GM13976 (cell line): ENCODE data around the gene NELL1.

ENCODE experiments used
- DNase-seq: peaks from one replicate; pipeline ENCODE4 v3.0.0; 2012; ENCODE audit warnings: low spot score
- in situ Hi-C: fragments of 300-500 bp; cut with MboI; formaldehyde crosslinking; loops from one replicate; pipeline ENCODE4 v1.12.0; 2022; ENCODE audit warnings: low sequenced_read_pairs, mixed read lengths, inconsistent platforms; ENCODE audit not compliant: unreplicated experiment
- TF ChIP-seq, protein P1 (sequence below): IDR thresholded peaks from 2 replicates; pipeline ENCODE4 v1.5.1; 2012; ENCODE audit warnings: borderline replicate concordance, mild to moderate bottlenecking; ENCODE audit not compliant: insufficient read depth; ENCODE audit errors: extremely low read depth, missing control alignments, control extremely low read depth

NELL1 gene

DNA sequence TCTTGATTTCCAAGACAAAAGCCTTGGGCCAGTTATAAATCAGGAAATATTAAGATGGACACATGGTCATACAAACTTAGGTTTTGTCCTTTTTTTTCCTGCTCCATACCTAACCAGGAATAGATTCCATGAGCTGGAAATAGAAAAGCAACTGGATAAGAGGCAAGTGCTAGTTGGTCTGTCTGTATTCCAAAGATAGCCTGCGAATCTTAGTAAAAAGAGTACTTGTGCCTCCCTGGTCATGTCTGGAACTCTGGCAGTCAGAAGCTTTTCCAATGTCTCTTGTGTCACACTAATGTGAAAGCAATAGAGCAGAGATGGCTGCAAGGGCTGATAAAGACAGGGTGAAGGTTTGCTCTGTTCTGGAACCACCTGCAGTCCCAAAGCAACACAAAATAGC lies 933.3 kb downstream of the NELL1 start:
- in situ Hi-C loops = no loop called here
- no peak for DNase-seq
- TF ChIP-seq, protein P1, sequence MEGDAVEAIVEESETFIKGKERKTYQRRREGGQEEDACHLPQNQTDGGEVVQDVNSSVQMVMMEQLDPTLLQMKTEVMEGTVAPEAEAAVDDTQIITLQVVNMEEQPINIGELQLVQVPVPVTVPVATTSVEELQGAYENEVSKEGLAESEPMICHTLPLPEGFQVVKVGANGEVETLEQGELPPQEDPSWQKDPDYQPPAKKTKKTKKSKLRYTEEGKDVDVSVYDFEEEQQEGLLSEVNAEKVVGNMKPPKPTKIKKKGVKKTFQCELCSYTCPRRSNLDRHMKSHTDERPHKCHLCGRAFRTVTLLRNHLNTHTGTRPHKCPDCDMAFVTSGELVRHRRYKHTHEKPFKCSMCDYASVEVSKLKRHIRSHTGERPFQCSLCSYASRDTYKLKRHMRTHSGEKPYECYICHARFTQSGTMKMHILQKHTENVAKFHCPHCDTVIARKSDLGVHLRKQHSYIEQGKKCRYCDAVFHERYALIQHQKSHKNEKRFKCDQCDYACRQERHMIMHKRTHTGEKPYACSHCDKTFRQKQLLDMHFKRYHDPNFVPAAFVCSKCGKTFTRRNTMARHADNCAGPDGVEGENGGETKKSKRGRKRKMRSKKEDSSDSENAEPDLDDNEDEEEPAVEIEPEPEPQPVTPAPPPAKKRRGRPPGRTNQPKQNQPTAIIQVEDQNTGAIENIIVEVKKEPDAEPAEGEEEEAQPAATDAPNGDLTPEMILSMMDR = no peak

- in situ Hi-C loops = no loop called here
- TF ChIP-seq, protein P1 = no peak
- DNase-seq = no peak
Measured at GRCh38 chr11:21603886-21604285, 934.5 kb downstream of the NELL1 start.

DNA sequence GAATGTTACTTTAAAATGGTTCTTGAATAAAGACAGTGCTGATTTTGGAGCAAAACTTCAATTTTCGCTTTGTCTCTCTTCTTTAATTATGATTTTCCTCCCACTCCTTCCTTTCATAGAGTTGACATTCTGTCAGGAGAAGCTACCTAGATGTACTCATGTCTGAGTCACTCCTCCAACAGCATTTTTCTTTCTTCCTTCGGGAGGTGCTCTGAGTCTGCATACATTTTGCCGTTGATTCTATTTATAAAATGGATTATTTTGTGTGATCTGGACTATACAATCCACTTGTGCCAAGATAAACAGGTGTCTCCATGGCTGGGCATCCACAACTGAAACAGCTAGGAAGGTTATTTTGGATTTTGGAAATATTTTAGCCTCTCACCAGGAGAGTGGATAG lies 935.2 kb downstream of the NELL1 start:
- TF ChIP-seq, protein P1 = no peak
- no peak for DNase-seq
- in situ Hi-C loops = no loop called here

GRCh38 chr11:21612326-21612725 lies 942.9 kb downstream of the NELL1 start:
- in situ Hi-C loops = no loop called here
- DNase-seq = no peak
- TF ChIP-seq, protein P1 = no peak

DNA sequence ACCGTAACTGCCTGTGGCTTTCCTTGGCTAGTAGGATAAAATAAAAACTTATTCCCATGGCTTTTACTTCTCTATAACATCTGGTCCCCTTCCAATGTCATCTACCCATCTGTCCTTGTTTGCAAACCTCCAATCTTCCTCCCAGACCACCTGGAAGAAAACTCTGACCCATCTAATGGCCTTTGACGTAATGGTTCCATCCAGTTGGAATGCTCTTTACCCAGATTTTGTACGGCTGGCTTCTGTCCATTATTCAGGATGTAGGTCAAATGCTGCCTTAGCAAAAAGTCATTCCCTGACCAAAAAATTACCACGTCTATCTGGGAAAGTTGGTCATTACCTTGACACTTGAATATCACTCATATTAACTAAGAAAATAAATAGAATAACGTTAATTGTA lies 945.6 kb downstream of the NELL1 start:
- TF ChIP-seq, protein P1 = no peak
- no peak for DNase-seq
- in situ Hi-C loops = no loop called here

- in situ Hi-C loops = no loop called here
- TF ChIP-seq, protein P1 = no peak
- no peak for DNase-seq
Measured at GRCh38 chr11:21615955-21616371, 946.6 kb downstream of the NELL1 start.

- no peak for DNase-seq
- in situ Hi-C loops = no loop called here
- TF ChIP-seq, protein P1 = no peak
Measured at GRCh38 chr11:21622566-21622965, 953.2 kb downstream of the NELL1 start.
